Measurements from ENCODE around the gene ST6GALNAC1.
"Not testable (repeated sequence)": the region's sequence is repeated elsewhere in the genome, so short reads cannot be mapped to it uniquely, and the experiment has no call there.

The ST6GALNAC1 gene

DNA sequence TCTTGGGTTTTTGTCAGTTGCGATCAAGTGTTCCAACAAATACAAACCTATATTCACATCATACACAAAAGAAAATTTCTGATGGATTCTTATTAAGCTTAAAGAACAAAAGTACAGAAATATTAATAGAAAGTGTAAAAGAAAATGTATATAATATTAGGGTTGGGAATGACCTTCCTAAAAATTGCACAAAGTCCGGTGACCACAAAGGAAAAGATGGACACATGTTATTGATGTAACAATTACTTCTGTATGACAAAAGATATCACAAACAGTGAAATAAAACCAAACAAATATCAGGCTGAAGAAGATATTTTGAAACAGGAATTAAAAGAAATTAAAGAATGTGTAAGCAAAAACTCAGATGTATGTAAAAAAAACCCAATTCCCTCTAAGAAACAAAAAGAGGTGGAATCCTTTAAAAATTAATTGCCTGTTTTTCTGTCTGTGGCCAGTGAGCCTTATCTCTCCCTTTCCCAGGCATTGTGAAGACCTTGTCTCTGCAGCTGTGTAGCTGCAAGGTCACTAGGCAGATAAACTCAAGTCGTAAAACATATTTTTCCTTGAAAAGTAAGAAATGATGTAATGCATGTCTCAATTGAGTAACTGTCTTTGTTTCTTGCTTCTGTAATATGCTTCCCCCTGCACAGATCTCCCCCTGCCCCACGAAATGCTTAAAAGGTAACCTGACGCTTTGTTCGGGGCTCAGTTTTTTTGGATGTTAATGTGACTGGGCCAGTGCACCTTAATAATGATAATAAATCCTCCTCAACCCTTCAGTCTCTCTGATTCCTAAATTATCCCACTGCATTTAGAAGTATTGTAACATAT lies 2.8 kb downstream of the ST6GALNAC1 start:
- no peak for DNase-seq

DNA sequence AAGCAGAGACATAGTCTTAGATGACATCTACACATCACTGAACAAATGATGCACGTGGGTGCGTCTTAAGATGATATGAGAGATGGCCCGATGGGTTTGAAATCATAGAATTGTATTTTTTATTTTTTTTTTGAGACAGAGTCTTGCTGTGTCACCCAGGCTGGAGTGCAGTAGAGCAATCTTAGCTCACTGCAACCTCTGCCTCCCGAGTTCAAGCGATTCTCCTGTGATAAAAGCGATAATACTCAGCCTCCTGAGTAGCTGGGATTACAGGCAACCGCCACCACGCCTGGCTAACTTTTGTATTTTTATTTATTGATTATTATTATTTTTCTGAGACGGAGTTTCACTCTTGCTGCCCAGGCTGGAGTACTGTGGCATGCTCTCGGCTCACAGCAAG lies 5.3 kb downstream of the ST6GALNAC1 start:
- no peak for DNase-seq

GRCh38 chr17:76636486-76637206 lies 6.9 kb downstream of the ST6GALNAC1 start:
- DNase-seq = not testable (repeated sequence)

DNA sequence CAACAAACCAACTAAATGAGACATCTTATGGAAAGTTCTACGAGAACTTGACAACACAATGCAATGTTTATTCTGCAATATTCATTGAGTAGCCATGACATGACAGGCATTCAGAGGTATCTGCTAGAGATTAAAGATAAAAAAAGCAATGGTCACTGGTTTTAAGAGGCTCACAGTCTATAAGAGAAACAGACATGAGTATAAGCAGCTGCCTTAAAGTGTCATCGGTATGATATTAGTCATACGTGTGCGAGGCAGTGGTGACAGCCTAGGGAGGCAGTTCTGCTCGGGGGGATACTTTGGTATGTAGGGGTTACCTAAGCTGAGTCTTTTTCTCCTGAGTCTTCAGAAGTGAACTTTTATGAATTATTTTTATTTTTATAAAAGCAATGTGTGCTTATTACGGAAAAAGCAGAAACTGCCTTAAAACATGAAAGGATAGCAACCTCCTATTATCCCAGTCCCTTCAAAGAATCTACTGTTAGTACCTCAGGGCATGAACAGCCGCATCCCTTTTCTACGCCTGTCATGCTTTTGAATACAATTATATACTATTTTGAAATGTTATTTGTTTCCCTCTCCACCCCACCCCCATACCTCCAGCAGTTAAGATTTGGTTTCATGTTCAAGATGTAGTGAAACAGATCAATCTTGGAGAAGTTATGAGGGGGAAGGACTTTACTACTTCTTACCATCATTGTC lies 7.7 kb downstream of the ST6GALNAC1 start:
- no peak for DNase-seq

DNA sequence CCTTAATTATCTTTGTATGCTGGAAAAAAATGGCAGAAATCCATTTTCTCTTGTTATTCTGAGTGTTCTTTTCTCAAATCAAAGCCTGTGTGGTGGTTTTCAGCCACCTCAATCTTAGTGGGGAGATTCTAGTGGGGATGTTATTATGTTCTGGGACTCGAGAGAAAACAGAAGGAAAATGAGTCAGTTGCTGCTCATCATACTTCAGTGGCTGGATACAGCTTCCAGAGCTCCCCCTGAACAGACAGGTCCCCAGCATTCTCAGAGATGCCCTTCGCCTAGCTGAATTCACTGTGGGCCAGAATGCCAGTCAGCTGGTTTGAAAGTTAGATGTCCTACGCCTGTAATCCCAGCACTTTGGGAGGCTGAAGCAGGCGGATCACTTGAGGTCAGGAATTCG lies 8.5 kb downstream of the ST6GALNAC1 start:
- DNase-seq = no peak

DNA sequence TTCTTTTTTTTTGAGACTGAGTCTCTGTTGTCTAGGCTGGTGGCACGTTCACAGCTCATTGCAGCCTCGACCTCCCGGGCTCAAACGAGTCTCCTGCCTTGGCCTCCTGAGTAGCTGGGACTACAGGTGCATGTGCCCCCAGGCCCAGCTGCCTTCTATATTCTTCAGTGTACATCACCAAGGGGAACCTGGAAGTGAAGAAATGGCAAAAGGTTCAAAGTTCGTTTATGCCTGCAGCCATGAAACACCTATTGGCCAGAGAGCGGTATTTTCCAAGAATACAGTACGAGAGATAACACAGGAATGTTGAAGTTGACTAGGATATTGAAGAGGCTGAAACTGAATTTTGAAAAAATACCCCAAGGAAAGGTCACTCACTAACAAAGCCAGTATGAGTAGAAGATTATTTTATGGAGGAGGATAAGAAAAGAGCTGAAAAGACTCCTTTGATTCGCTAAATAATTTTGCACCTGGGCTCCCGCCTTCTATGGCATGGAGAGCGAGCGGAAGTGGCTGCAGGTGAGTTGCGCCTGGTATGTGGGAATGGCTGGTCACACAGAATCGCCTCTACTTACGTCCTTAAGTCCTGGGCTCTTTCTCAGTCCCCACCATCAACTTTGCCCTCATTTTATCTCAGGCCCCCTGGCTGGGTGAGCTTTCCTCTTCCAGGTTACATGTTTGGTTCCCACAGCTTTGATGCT lies 9.8 kb downstream of the ST6GALNAC1 start:
- no peak for DNase-seq

GRCh38 chr17:76631821-76632565 lies 11.6 kb downstream of the ST6GALNAC1 start:
- DNase-seq = peak; percentile 39

DNA sequence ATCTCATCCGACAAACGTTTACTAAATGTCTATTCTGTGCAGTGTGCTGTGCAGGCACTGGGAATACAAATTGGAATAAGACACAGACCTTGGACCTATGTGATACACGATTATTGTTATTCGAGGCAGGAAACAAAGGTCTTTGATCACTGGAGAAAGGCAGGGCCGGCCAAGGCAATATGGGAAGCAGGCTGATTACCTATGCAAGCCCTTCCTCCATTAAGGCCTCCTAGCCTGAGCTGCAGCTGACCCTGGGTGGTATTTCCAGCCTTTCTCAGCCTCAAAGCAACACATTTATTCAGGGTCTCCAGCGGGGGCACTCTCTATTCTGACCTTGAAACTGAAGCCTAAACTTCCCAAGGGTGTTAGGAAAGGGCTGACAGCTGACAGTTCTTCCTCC lies 13.4 kb downstream of the ST6GALNAC1 start:
- peak; percentile 21 for DNase-seq

GRCh38 chr17:76627510-76627909 lies 16.0 kb downstream of the ST6GALNAC1 start:
- DNase-seq = no peak

GRCh38 chr17:76626442-76626841 lies 17.1 kb downstream of the ST6GALNAC1 start:
- no peak for DNase-seq

DNA sequence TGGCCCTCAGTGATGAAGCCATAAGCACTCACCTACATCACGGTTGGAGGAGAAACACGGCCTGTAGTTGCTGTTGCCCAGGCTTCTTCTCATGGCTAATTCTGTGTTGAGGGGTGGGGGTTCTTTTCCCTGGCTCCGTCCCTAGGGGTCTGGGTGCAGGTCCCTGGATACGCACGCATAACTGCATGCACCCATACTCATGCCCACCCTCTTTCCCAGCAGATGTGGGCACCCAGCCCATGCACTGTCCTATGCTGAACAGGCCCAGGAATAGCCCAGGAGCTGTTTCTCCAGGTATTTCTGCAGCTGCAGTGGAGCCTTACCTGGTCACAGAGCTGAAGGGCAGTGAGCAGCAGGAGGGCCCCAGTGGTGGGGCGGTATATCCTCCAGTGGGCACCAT lies 18.1 kb downstream of the ST6GALNAC1 start:
- no peak for DNase-seq

GRCh38 chr17:76623271-76624146 lies 20.0 kb downstream of the ST6GALNAC1 start:
- peak; percentile 76 for DNase-seq

DNA sequence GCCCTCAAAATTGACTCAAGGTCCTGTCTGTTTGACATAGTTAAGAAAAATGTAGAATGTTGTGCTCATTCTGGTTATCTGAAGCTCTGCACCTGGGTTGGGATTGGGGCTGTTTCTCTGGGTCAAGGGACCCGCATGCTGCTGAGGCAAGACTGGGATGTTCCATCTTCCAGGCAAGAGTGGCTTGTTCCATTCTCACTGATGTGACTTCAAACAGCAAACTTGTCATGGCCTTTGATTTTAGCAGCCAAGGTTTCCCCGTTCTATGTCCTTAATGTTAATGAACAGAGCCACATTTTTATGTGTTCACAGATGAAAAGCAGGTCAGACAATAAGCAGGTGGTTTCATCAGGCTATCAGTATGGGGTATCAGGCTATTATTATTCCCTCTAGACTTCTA lies 25.7 kb downstream of the ST6GALNAC1 start:
- DNase-seq = no peak

- DNase-seq = no peak
Observed at GRCh38 chr17:76614912-76615617, 28.5 kb downstream of the ST6GALNAC1 start.

DNA sequence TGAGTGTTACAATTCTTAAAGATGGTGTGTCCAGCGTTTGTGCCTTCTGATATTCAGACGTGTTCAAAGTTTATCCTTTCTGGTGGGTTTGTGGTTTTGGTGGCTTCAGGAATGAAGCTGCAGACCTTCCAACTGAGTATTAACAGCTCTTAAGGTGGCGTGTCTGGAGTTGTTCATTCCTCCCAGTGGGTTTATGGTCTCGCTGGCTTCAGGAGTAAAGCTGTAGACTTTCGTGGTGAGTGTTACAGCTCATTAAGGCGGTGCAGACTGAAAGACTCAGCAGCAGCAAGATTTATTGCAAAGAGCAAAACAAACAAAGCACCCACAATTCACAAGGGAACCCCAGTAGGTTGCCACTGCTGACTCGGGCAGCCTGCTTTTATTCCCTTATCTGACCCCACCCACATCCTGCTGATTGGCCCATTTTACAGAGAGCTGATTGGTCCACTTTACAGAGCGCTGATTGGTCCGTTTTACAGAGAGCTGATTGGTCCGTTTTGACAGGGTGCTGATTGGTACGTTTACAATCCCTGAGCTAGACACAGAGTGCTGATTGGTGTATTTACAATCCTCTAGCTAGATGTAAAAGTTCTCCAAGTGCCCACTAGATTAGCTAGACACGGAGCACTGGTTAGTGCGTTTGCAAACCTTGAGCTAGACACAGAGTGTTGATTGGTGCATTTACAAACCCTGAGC lies 29.3 kb downstream of the ST6GALNAC1 start:
- not testable (repeated sequence) for DNase-seq

DNA sequence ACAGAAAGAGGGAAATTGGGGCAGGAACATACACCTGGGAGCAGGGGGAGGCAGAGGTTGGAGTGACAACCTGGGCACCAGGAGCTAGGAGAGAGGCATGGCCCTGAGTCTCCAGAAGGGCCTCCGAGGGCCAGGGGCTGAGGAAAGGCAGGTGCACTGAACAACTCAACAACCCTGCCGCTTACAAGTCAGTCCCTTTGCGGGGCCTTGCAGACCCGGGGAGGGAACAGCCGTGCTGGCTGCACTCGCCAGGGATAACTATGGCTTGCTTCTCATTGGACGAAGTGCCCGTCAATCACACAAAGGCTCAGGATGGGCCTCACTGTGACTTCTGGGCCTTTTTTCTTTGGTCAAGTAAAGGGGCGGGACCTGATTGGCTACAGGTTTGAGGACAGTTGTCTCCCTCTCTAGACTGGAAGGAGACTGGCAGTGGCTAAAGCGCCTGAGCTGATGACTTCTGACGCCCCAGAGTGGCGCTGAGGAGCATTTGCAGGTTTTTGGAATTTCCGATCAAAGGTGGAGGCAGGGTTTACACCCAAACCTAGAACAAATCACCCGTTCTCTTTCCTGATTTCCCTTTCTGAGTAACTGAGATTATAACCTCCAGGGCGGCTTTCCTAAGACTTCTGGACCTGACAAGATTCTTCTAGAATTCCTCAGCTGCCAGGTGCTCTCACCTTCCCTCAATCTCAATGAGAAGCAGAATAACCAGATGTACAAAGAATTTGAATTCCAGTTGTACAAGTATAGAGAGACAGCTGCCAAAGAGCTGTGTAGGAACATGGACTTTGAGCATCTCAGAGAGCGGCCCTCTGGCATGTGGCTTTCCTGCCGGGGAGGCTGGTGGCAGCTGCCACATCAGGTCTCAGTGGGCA lies 30.3 kb downstream of the ST6GALNAC1 start:
- DNase-seq = peak; percentile 57

DNA sequence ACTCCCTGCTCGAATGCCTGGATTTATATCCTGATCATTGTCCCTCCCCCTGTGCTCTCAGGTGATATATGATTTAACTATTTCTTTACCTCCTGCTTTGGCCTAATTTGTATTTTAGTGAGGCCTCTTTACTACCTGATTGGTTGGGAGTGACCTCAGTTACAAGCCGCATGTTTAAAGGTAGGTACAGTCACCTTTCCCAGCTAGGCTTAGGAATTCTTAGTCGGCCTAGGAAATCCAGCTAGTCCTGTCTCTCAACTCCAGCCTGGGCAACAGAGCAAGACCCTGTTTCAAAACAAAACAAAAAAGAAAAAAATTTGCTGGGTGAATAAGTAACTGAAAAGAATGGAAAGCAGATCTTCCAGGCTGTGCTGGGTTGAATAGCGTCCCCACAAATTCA lies 31.1 kb downstream of the ST6GALNAC1 start:
- no peak for DNase-seq

- no peak for DNase-seq
Observed at GRCh38 chr17:76611758-76612157, 31.8 kb downstream of the ST6GALNAC1 start.
